GM18868 (cell line): Measurements from ENCODE around the gene ABCC4.

Experiments
- ATAC-seq: cut with Tn5 transposase; IDR thresholded peaks from one replicate; pipeline ENCODE4 v1.9.1; 2021; ENCODE audit warnings: mild to moderate bottlenecking, moderate library complexity; ENCODE audit not compliant: unreplicated experiment

Gene ABCC4

DNA sequence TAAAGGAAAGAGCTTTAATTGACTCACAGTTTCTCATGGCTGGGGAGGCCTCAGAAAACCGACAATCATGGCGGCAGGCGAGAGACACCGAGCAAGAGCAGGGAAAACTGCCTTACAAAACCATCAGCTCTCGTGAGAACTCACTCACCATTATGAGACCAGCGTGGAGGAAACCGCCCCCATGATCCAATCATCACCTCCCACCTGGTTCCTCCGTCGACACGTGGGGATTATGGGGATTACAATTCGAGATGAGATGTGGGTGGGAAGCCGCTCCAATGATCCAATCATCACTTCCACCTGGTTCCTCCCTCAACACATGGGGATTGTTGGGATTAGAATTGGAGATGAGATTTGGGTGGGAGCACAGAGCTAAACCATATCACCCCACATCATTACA, 293.9 kb downstream of the ABCC4 start:
- no peak for ATAC-seq

DNA sequence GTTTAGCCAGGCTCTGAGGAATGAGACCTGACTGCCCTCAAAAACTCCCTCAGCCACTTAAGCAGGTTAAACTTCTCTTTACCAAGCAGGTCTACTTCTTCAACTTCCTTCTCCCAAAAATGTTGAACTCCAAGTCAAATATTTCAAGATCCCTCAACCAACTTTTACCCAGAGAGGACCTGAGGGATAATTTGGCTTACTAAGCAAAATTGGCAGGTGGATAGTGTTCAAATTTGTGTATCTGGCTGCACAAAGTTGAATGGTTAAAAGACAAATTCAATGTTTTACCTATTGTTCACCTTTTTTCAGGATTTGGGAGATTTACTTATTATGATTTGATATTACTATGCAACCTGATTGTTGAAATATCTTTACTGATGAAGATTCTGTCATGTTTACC, 296.0 kb downstream of the ABCC4 start:
- no peak for ATAC-seq

GRCh38 chr13:95003019-95003813, 298.0 kb downstream of the ABCC4 start:
- no peak for ATAC-seq

DNA sequence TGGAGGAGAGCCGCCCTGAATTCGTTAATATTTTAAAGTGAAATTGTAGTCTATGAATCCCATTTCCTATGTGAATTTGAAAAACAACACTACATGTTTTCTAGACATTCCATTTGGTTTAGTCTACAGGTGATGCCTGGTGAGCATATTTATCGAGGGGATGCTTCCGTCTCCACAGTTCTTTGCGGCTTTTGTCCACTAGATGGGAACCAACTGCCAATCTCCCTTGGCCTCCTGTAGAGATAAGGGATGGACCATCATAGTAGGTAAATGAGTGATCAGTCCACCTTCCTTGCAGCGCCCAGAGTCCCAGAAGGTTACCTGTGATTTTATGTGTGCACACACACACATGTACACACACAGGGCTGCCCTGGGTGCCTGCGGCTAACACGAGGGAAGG, 299.1 kb downstream of the ABCC4 start:
- no peak for ATAC-seq

DNA sequence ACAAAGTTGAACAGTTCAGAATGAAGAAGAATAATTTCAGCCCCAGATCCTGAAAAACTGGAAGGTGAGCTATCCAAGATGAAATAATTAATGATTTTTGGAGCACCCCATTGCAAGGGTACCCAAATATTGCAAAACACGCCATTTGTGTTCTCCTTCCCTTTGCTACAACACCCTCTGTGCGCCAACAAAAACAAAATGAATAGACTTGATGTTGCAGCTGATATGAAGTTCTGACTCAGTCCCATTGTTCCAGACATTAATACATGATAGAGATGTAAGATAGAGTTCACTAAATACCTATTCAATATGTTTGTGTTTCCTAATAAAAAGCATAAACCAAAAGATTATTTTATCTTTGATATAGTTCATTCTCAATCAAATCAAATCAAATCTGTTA, 301.4 kb downstream of the ABCC4 start:
- no peak for ATAC-seq

GRCh38 chr13:94997126-94997525, 304.1 kb downstream of the ABCC4 start:
- no peak for ATAC-seq

DNA sequence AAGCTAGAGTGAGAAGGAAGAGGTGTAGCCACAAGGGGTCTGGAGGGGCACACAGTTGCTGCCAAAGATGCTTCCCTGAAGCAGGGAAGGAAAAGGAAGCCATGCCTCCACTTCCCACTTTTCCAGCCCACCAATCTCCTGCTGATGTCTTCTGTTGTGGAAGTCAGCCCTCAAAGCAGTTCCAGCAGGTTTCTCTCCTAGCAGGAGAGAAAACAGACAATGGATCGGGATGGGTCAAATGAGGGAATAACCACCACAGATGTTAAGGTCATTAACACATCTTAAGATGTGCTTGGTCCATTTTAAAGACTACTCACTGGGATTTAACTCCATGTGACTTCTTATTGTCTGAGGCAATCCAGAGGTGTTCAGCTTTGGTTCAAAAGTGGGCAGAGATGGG, 304.8 kb downstream of the ABCC4 start:
- ATAC-seq: no peak

DNA sequence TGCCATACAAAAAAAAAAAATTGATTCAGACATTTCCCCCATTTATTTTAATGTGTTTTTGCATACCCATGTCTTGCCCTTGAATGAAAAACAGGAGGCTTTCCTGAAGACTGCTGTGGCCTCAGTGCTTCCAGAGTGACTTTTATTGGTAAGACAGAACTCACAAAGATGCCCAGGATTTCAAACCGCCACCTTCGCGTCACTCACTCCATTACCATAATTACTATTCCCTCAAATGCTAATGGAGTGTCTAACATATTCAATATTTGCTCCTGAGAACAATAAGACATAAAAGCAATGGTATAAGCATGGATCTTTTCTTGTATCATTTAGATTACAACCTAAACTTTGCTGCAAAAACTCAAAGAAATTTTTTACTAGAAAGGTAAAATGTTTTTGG, 306.7 kb downstream of the ABCC4 start:
- no peak for ATAC-seq

DNA sequence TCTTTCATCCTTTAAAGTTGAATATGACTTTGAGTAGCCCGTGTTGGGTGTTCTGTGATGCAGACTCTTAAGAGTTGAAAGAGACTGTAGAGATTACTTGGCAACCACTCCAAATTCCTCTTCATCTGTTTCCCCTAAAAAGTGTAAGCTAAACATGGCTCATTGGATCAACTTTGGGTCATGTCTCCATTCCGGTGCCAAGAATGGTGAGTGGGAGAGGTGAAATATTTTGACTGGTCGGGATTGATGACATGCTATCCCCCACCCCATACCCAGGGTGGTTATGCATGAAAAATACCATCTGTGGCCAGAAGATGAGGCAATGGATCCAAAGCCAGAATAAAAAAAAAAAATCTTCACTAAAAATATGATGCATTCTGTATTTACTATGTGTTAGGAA, 307.6 kb downstream of the ABCC4 start:
- no peak for ATAC-seq

DNA sequence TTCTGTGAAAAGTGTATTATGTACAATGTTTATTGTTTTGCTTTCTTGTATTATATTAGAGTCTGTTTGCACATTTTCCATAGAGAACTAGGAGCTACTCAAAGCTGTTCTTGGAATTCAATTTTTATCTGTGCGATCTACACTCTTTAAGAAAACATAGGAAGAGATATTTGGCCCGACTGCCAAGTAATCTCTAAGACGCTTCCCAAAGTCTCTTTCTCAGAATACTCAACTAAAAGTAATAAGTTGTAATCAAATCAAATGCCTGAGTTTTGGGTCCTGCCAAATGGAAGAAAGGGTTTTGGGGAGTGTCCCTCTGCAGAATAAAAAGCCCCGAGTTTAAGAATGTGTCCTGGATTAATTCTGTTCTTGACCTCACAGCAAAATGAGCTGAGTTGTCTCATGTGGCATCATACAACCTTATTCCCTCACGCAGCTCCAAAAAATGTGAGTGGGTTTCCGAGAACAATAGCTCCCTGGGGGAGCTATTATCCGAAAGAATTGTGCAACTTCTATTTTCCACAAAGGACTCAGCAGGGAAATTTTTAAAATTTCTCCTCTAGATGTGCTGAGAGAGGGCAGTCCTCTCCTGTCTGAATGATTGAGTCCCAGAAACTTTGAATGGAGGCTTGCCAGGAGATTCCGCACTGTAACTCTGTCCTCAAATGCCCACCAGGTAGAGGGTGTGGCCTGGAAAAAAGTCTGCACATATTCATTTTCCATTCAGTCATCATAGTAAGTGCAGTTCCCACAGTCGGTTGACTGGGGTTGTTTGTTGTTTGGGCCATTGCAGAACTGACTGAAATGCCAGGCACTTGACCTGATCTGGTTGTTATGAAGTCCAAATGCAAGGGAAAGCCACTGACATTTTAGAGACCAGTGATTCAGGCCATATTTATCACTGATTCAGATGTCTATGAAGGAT, 309.0 kb downstream of the ABCC4 start:
- ATAC-seq: no peak

- ATAC-seq: peak; percentile 52
Observed at GRCh38 chr13:94988654-94989053, 312.6 kb downstream of the ABCC4 start.

GRCh38 chr13:94987869-94988268, 313.4 kb downstream of the ABCC4 start:
- ATAC-seq: no peak

GRCh38 chr13:94987081-94987480, 314.2 kb downstream of the ABCC4 start:
- no peak for ATAC-seq

DNA sequence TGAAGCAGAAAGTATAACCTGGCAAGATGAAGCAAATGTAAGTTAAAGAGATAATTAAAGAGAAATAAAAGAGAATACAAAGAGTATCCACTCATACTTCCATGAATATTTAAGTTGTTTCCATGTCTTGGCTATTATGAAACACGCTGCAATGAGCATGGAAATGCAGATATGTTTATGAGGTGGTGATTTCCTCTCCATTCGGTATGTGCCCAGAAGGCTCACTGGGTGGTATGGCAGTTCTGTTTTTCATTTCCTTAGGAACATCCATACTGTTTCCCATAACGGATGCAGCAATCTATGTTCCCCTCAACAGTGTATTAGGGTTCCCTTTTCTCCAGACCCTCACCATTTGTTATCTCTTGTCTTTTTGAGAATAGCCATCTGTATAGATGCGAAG, 316.3 kb downstream of the ABCC4 start:
- ATAC-seq: no peak

GRCh38 chr13:94978516-94978915, 322.7 kb downstream of the ABCC4 start:
- no peak for ATAC-seq

GRCh38 chr13:94974015-94974951, 327.0 kb downstream of the ABCC4 start:
- no peak for ATAC-seq

DNA sequence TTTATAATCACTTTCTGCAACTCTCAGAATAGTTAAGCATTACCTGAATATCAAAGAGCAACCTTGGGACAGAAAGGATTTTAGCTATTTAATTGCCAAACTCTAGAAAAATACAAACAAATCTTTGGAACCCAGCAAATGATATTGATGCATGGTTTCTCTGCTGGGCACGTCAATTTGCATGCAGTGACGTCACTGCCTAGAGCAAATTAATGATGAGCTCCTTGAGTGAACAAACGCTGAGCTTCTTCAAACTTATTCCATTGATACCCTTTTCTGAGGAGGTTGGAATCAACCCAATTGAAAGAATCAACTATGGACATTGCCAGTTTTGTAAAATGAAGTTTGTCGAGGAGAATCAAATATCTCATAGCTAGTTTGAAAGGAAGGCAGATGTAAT, 329.0 kb downstream of the ABCC4 start:
- ATAC-seq: no peak
